CD14-positive monocyte (primary cell): ENCODE measurements around the gene KCNC3. TPM values are rescaled to one million over a fixed set of nuclear protein-coding genes. Genes with fewer than 3 reads are reported as not detected.

ENCODE experiments used
- DNase-seq, 3 donors: peaks; one replicate each; pipeline ENCODE4 v3.0.0-alpha.2; 2011 to 2022
- H2AFZ ChIP-seq: 2 replicates; pipeline ENCODE4 v1.6.0; 2012; ENCODE audit warnings: mild to moderate bottlenecking, low read depth, low read length, inconsistent platforms; ENCODE audit not compliant: insufficient read depth, poor library complexity, severe bottlenecking
- H3K27ac ChIP-seq, 2 donors: 1 replicate in 1 of 2; 2 replicates in 1 of 2; pipeline ENCODE4 v1.5.1; 2012 to 2013; ENCODE audit warnings: low read length in 2 of 2, control low read depth in 1 of 2, inconsistent platforms in 1 of 2, low read depth in 1 of 2, mild to moderate bottlenecking in 1 of 2
- H3K27me3 ChIP-seq, 2 donors: one replicate each; pipeline versions ENCODE4 v1.6.0 to v1.6.1; 2011 to 2013; ENCODE audit warnings: low read length in 2 of 2; ENCODE audit not compliant: control insufficient read depth in 2 of 2, insufficient read depth in 2 of 2
- H3K36me3 ChIP-seq, 2 donors: replicated peaks in 1 of 2; 1 replicate in 1 of 2; 2 replicates in 1 of 2; pipeline versions ENCODE4 v1.5.1 to v1.6.1; 2012 to 2013; ENCODE audit warnings: low read length in 2 of 2, control low read depth in 1 of 2, inconsistent platforms in 1 of 2, mild to moderate bottlenecking in 1 of 2; ENCODE audit not compliant: insufficient read depth in 2 of 2, control insufficient read depth in 1 of 2
- H3K4me1 ChIP-seq, 2 donors: 1 replicate in 1 of 2; 2 replicates in 1 of 2; pipeline versions ENCODE4 v1.5.1 to v1.6.1; 2012 to 2013; ENCODE audit warnings: low read length in 2 of 2, control low read depth in 1 of 2, inconsistent platforms in 1 of 2, mild to moderate bottlenecking in 1 of 2, moderate library complexity in 1 of 2; ENCODE audit not compliant: insufficient read depth in 2 of 2, control insufficient read depth in 1 of 2
- H3K4me2 ChIP-seq: replicated peaks from 2 replicates; pipeline ENCODE3; 2012; ENCODE audit warnings: low read length, moderate library complexity, mild to moderate bottlenecking; ENCODE audit not compliant: poor library complexity, severe bottlenecking; ENCODE audit errors: extremely low read depth
- H3K4me3 ChIP-seq, 3 experiments: fragments of 200-600 bp in 1 of 3; sonication (generic) in 1 of 3; replicated peaks in 1 of 3; 1 replicate in 2 of 3; 2 replicates in 1 of 3; pipeline ENCODE4 v1.5.1; 2011 to 2013; ENCODE audit warnings: low read length in 3 of 3, mild to moderate bottlenecking in 3 of 3, control low read depth in 2 of 3, low read depth in 2 of 3, inconsistent platforms in 1 of 3, moderate library complexity in 1 of 3
- H3K79me2 ChIP-seq: 2 replicates; pipeline ENCODE4 v1.6.0; 2012; ENCODE audit warnings: mild to moderate bottlenecking, control low read depth, inconsistent platforms, low read length, moderate library complexity; ENCODE audit not compliant: insufficient read depth
- H3K9ac ChIP-seq: 2 replicates; pipeline ENCODE4 v1.6.0; 2017; ENCODE audit warnings: low read length, mild to moderate bottlenecking; ENCODE audit not compliant: insufficient read depth, poor library complexity, severe bottlenecking
- H3K9me3 ChIP-seq, 2 donors: replicated peaks in 1 of 2; 1 replicate in 1 of 2; 2 replicates in 1 of 2; pipeline versions ENCODE4 v1.5.1 to v1.6.1; 2012 to 2013; ENCODE audit warnings: low read length in 2 of 2, control low read depth in 1 of 2; ENCODE audit not compliant: control insufficient read depth in 1 of 2, insufficient read depth in 1 of 2
- H4K20me1 ChIP-seq: 2 replicates; pipeline ENCODE4 v1.6.0; 2012; ENCODE audit warnings: mild to moderate bottlenecking, low read length, control low read depth, moderate library complexity; ENCODE audit not compliant: insufficient read depth
- H3K27ac Mint-ChIP-seq, 7 donors: one replicate each; pipeline ENCODE4 v1.8.0; 2020; ENCODE audit warnings: mild to moderate bottlenecking in 7 of 7, mixed read lengths in 7 of 7, moderate library complexity in 6 of 7, inconsistent platforms in 2 of 7
- H3K27me3 Mint-ChIP-seq, 3 donors: one replicate each; pipeline ENCODE4 v1.8.0; 2021 to 2022; ENCODE audit warnings: low read depth in 3 of 3, mild to moderate bottlenecking in 3 of 3, mixed read lengths in 3 of 3, moderate library complexity in 3 of 3, inconsistent platforms in 1 of 3
- H3K36me3 Mint-ChIP-seq, 2 donors: one replicate each; pipeline ENCODE4 v1.8.0; 2020; ENCODE audit warnings: mixed read lengths in 2 of 2, inconsistent platforms in 1 of 2, mild to moderate bottlenecking in 1 of 2
- H3K4me1 Mint-ChIP-seq: one replicate; pipeline ENCODE4 v1.8.0; 2020; ENCODE audit warnings: mild to moderate bottlenecking, mixed read lengths
- H3K4me3 Mint-ChIP-seq, 2 donors: one replicate each; pipeline ENCODE4 v1.8.0; 2020; ENCODE audit warnings: mild to moderate bottlenecking in 2 of 2, mixed read lengths in 2 of 2, moderate library complexity in 1 of 2
- H3K9me3 Mint-ChIP-seq, 7 donors: one replicate each; pipeline ENCODE4 v1.8.0; 2020 to 2022; ENCODE audit warnings: mixed read lengths in 7 of 7, mild to moderate bottlenecking in 6 of 7, moderate library complexity in 6 of 7, inconsistent platforms in 2 of 7
- WGBS: methylation state at CpG from one replicate; pipeline ENCODE4 v1.1.5; 2013; ENCODE audit warnings: missing lambda C conversion rate; ENCODE audit not compliant: insufficient coverage; 5-methylcytosine and 5-hydroxymethylcytosine counted together
- intact Hi-C, 2 donors: fragments of 100-400 bp; cut with micrococcal nuclease; formaldehyde crosslinking; loops; one replicate each; pipeline versions ENCODE4 v1.15.0 to v1.15.1; 2023
- polyA plus RNA-seq, 3 donors: library from polyadenylated mRNA; depleted of rRNA in 1 of 3; unstranded in 2 of 3; stranded (reverse) in 1 of 3; fragments of 300-500 nt in 2 of 3; fragments of >200 nt in 1 of 3; fragmentation: Illumina TruSeq in 2 of 3; gene quantifications; 1 replicate in 2 of 3; 2 replicates in 1 of 3; pipeline ENCODE4 v1.2.3, GENCODE V29; 2012 to 2021
- TF ChIP-seq, protein P1 (sequence below): fragments of 200-600 bp; IDR thresholded peaks from one replicate; pipeline ENCODE4 v1.8.0; 2022; ENCODE audit warnings: antibody characterized with exemption, mild to moderate bottlenecking

KCNC3 gene
- polyA plus RNA-seq, 3 donors, result 0.04 to 23.6 TPM; not detected in 1

DNA sequence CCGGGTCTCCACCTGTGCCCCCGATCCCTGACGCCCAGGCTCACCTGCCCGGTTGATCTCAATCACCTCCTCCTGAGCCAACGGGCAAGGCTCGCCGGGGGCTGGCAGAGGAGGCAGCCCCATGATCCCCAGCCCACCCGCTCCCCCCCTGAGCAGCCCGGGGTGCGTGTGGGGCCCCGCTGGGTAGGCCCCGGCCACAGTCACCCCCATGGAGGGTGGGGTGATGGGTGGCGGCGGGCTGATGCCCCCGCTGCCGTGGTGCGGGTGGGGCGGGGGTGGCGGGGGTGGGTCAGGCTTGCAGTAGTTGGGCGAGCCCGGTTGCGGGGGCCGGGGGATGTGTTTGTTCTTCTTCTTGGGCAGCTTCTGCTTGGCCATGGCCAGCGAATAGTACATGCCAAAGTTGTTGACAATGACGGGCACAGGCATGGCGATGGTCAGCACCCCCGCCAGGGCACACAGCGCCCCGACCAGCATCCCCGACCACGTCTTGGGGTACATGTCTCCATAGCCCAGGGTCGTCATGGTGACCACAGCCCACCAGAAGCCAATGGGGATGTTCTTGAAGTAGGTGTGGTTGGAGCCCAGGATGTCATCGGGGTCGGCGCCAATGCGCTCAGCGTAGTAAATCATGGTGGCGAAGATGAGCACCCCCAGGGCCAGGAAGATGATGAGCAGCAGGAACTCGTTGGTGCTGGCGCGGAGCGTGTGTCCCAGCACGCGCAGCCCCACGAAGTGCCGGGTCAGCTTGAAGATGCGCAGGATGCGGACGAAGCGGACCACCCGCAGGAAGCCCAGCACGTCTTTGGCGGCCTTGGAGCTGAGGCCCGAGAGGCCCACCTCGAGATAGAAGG is 6.0 kb downstream of the KCNC3 start:
- H3K27me3 ChIP-seq, result peaks cover 19 to 26% of the 10 kb centered on the region in 2 donors
- Mint-ChIP-seq H3K27ac (no peak overlapping the region), H3K9me3 (peaks cover 0 to 26% (median 14%) of the 10 kb centered on the region in 7 donors), H3K4me3 (peak overlapping the region in 1 of 2 donors; percentile 26), H3K27me3 (peaks cover 25 to 44% (median 40%) of the 10 kb centered on the region in 3 donors), H3K36me3 (peaks cover 18 to 23% of the 10 kb centered on the region in 2 donors), H3K4me1 (peaks cover 22% of the 10 kb centered on the region)
- peaks cover 63% of the 10 kb centered on the region for H4K20me1 ChIP-seq
- H3K36me3 ChIP-seq, result peaks cover 0 to 6% of the 10 kb centered on the region in 2 donors
- no peak overlapping the region for H3K9ac ChIP-seq
- 94% methylated on average over 47 of the region's 55 CpGs for WGBS
- H2AFZ ChIP-seq, result no peak overlapping the region
- no peaks in the 10 kb centered on the region for H3K79me2 ChIP-seq
- peaks cover 0 to 14% of the 10 kb centered on the region in 2 donors for H3K9me3 ChIP-seq
- no peak overlapping the region for H3K4me2 ChIP-seq
- intact Hi-C loops, result loop anchor here in 1 of 2 donors (10.0 kb wide), 1 partner anchor 482 kb away; no protein-coding TSS in a partner anchor
- no peak for DNase-seq
- no peak overlapping the region for H3K27ac ChIP-seq
- TF ChIP-seq, protein P1, sequence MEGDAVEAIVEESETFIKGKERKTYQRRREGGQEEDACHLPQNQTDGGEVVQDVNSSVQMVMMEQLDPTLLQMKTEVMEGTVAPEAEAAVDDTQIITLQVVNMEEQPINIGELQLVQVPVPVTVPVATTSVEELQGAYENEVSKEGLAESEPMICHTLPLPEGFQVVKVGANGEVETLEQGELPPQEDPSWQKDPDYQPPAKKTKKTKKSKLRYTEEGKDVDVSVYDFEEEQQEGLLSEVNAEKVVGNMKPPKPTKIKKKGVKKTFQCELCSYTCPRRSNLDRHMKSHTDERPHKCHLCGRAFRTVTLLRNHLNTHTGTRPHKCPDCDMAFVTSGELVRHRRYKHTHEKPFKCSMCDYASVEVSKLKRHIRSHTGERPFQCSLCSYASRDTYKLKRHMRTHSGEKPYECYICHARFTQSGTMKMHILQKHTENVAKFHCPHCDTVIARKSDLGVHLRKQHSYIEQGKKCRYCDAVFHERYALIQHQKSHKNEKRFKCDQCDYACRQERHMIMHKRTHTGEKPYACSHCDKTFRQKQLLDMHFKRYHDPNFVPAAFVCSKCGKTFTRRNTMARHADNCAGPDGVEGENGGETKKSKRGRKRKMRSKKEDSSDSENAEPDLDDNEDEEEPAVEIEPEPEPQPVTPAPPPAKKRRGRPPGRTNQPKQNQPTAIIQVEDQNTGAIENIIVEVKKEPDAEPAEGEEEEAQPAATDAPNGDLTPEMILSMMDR, result no peak
- peaks cover 24 to 30% of the 10 kb centered on the region in 2 donors for H3K4me1 ChIP-seq
- H3K4me3 ChIP-seq, result no peak overlapping the region

DNA sequence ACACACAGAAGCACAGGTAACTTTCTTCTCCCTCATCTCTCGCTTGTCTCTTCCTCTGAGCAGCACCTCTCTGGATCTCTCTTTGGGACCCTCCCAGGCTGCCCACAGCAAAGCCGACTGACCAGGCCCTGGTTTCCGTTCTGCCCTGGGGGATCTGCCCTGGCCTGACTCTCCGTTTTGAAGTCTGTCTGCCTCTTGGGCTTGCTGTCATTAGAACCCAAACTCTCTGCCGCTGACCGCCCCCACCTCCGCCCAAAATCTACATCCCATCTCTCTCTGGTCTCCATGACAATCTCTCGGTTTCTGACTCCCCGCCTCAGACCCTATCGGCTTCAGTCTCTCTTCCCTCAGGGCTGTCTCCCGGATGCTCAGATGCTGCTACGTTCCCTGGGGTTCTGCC is 6.9 kb downstream of the KCNC3 start:
- H3K9me3 Mint-ChIP-seq, result peaks cover 0 to 18% (median 8%) of the 10 kb centered on the region in 7 donors
- Histone ChIP-seq H3K27me3 (peaks cover 13 to 22% of the 10 kb centered on the region in 2 donors), H2AFZ (no peak overlapping the region), H3K4me3 (no peak overlapping the region), H3K36me3 (peaks cover 0 to 6% of the 10 kb centered on the region in 2 donors), H3K4me1 (peaks cover 16 to 21% of the 10 kb centered on the region in 2 donors), H3K27ac (no peak overlapping the region), H3K9ac (no peak overlapping the region), H3K9me3 (peaks cover 0 to 9% of the 10 kb centered on the region in 2 donors), H4K20me1 (peaks cover 55% of the 10 kb centered on the region), H3K4me2 (no peak overlapping the region), H3K79me2 (no peaks in the 10 kb centered on the region)
- 87% methylated on average over 12 of the region's 12 CpGs for WGBS
- H3K4me3 Mint-ChIP-seq, result no peak overlapping the region
- TF ChIP-seq, protein P1, result no peak
- intact Hi-C loops, result loop anchor here in 1 of 2 donors (10.0 kb wide), 1 partner anchor 483 kb away; no protein-coding TSS in a partner anchor
- DNase-seq, result no peak
- no peak overlapping the region for H3K27ac Mint-ChIP-seq
- peaks cover 22 to 42% (median 40%) of the 10 kb centered on the region in 3 donors for H3K27me3 Mint-ChIP-seq
- peaks cover 13 to 18% of the 10 kb centered on the region in 2 donors for H3K36me3 Mint-ChIP-seq
- H3K4me1 Mint-ChIP-seq, result peaks cover 15% of the 10 kb centered on the region
